Muscle of leg (tissue), 11 donors: ENCODE measurements around the gene CD38. TPM values are rescaled to one million over a fixed set of nuclear protein-coding genes. Genes with fewer than 3 reads are reported as not detected.
A peak's percentile ranks its signal among the peaks of the same experiment; 100 is the strongest.
"Not testable (repeated sequence)": the region's sequence is repeated elsewhere in the genome, so short reads cannot be mapped to it uniquely, and the experiment has no call there.

ENCODE experiments used
- DNase-seq: peaks from one replicate; pipeline ENCODE4 v3.0.0; 2013
- H3K27ac ChIP-seq: one replicate; pipeline ENCODE4 v1.5.1; 2013; ENCODE audit warnings: mild to moderate bottlenecking, low read length, control low read depth
- H3K27me3 ChIP-seq: one replicate; pipeline ENCODE4 v1.6.1; 2013; ENCODE audit warnings: low read length; ENCODE audit not compliant: control insufficient read depth, insufficient read depth
- H3K36me3 ChIP-seq: one replicate; pipeline ENCODE4 v1.6.1; 2013; ENCODE audit warnings: low read length; ENCODE audit not compliant: control insufficient read depth, insufficient read depth
- H3K4me1 ChIP-seq: one replicate; pipeline ENCODE4 v1.6.1; 2013; ENCODE audit warnings: low read length; ENCODE audit not compliant: control insufficient read depth, insufficient read depth
- H3K4me3 ChIP-seq: one replicate; pipeline ENCODE4 v1.5.1; 2013; ENCODE audit warnings: low read length, control low read depth
- H3K9me3 ChIP-seq: replicated peaks from 2 replicates; pipeline ENCODE4 v1.6.1; 2013; ENCODE audit warnings: low read depth, low read length; ENCODE audit not compliant: control insufficient read depth
- WGBS: methylation state at CpG from one replicate; pipeline ENCODE4 v1.1.5; 2013; ENCODE audit warnings: missing lambda C conversion rate; ENCODE audit not compliant: insufficient coverage; 5-methylcytosine and 5-hydroxymethylcytosine counted together
- polyA plus RNA-seq, 8 donors: library from polyadenylated mRNA; unstranded; fragments of 120-200 nt; gene quantifications; one replicate each; pipeline versions ENCODE4 v1.2.1 to v1.2.3, GENCODE V29; 2013; ENCODE audit warnings: inconsistent platforms in 1 of 8, low replicate concordance in 1 of 8; ENCODE audit not compliant: insufficient read length in 8 of 8, insufficient read depth in 1 of 8
- total RNA-seq: library from RNA; stranded (reverse); fragments of 120-200 nt; gene quantifications from one replicate; pipeline ENCODE4 v1.2.4, GENCODE V29; 2013

The CD38 gene
- total and polyA plus RNA-seq, 9 donors = 0.39 to 1.8 (median 1.0) TPM

GRCh38 chr4:15861198-15861597, 83.1 kb downstream of the CD38 start:
- H3K27ac ChIP-seq, H3K9me3 ChIP-seq, DNase-seq, H3K27me3 ChIP-seq, H3K4me3 ChIP-seq, H3K36me3 ChIP-seq, H3K4me1 ChIP-seq: not testable (repeated sequence)
- no CpG with 5 or more reads among the region's 4 CpGs for WGBS

- Histone ChIP-seq H3K27me3 (peaks cover 2% of the 10 kb centered on the region), H3K9me3 (no peaks in the 10 kb centered on the region), H3K4me3 (no peak overlapping the region), H3K4me1 (no peaks in the 10 kb centered on the region), H3K27ac (no peak overlapping the region), H3K36me3 (no peaks in the 10 kb centered on the region)
- no peak for DNase-seq
- no CpG with 5 or more reads among the region's 2 CpGs for WGBS
Measured at GRCh38 chr4:15864651-15865566, 86.8 kb downstream of the CD38 start.

GRCh38 chr4:15868111-15868510, 90.0 kb downstream of the CD38 start:
- no peak overlapping the region for H3K4me3 ChIP-seq
- 100% methylated on average over 1 of the region's 3 CpGs for WGBS
- no peak for DNase-seq
- no peaks in the 10 kb centered on the region for H3K9me3 ChIP-seq
- H3K36me3 ChIP-seq = no peaks in the 10 kb centered on the region
- H3K27me3 ChIP-seq = no peaks in the 10 kb centered on the region
- no peak overlapping the region for H3K27ac ChIP-seq
- no peaks in the 10 kb centered on the region for H3K4me1 ChIP-seq

- Histone ChIP-seq H3K36me3 (no peaks in the 10 kb centered on the region), H3K4me3 (no peak overlapping the region), H3K27ac (no peak overlapping the region), H3K4me1 (no peaks in the 10 kb centered on the region), H3K27me3 (no peaks in the 10 kb centered on the region), H3K9me3 (no peaks in the 10 kb centered on the region)
- peak; percentile 16 for DNase-seq
- WGBS = 92% methylated on average over 3 of the region's 4 CpGs
Measured at GRCh38 chr4:15868826-15869413, 90.8 kb downstream of the CD38 start.

GRCh38 chr4:15870079-15870478, 92.0 kb downstream of the CD38 start:
- DNase-seq = no peak
- Histone ChIP-seq H3K4me1 (no peaks in the 10 kb centered on the region), H3K9me3 (no peaks in the 10 kb centered on the region), H3K27me3 (no peaks in the 10 kb centered on the region), H3K36me3 (no peaks in the 10 kb centered on the region), H3K27ac (no peak overlapping the region), H3K4me3 (no peak overlapping the region)
- WGBS = 94% methylated on average over 5 of the region's 7 CpGs

GRCh38 chr4:15870921-15871664, 93.0 kb downstream of the CD38 start:
- no peaks in the 10 kb centered on the region for H3K27me3 ChIP-seq
- H3K27ac ChIP-seq = no peak overlapping the region
- 83% methylated on average over 3 of the region's 4 CpGs for WGBS
- H3K9me3 ChIP-seq = no peaks in the 10 kb centered on the region
- no peak for DNase-seq
- no peaks in the 10 kb centered on the region for H3K36me3 ChIP-seq
- H3K4me3 ChIP-seq = no peak overlapping the region
- no peaks in the 10 kb centered on the region for H3K4me1 ChIP-seq

GRCh38 chr4:15873117-15873516, 95.0 kb downstream of the CD38 start:
- no peak overlapping the region for H3K4me3 ChIP-seq
- no peak overlapping the region for H3K27ac ChIP-seq
- 100% methylated on average over 1 of the region's 6 CpGs for WGBS
- H3K36me3 ChIP-seq = no peaks in the 10 kb centered on the region
- H3K27me3 ChIP-seq = no peaks in the 10 kb centered on the region
- H3K9me3 ChIP-seq = no peaks in the 10 kb centered on the region
- DNase-seq = no peak
- no peaks in the 10 kb centered on the region for H3K4me1 ChIP-seq

- no peaks in the 10 kb centered on the region for H3K9me3 ChIP-seq
- H3K27ac ChIP-seq = no peak overlapping the region
- DNase-seq = no peak
- WGBS = no CpG with 5 or more reads among the region's 4 CpGs
- H3K36me3 ChIP-seq = no peaks in the 10 kb centered on the region
- H3K27me3 ChIP-seq = no peaks in the 10 kb centered on the region
- no peaks in the 10 kb centered on the region for H3K4me1 ChIP-seq
- no peak overlapping the region for H3K4me3 ChIP-seq
Measured at GRCh38 chr4:15874671-15875070, 96.5 kb downstream of the CD38 start.

- WGBS = 64% methylated on average over 2 of the region's 5 CpGs
- no peaks in the 10 kb centered on the region for H3K9me3 ChIP-seq
- no peaks in the 10 kb centered on the region for H3K27me3 ChIP-seq
- H3K36me3 ChIP-seq = no peaks in the 10 kb centered on the region
- no peak overlapping the region for H3K4me3 ChIP-seq
- no peak for DNase-seq
- no peaks in the 10 kb centered on the region for H3K4me1 ChIP-seq
- no peak overlapping the region for H3K27ac ChIP-seq
Measured at GRCh38 chr4:15875663-15876460, 97.7 kb downstream of the CD38 start.
